Measurements from ENCODE around the gene RALB.

GRCh38 chr2:120222186-120223033 is 30.2 kb upstream of the RALB start:
- TF ChIP-seq CTCF (IDR thresholded peaks at IDR 0.05) (no peak), POLR2A (IDR thresholded peaks at IDR 0.05) (no peak)

All from lower leg skin (tissue), 3 donors.